A549 (cell line): ENCODE measurements around the gene PHEX. TPM values are rescaled to one million over a fixed set of nuclear protein-coding genes. Genes with fewer than 3 reads are reported as not detected.

ENCODE experiments used
- ATAC-seq, 2 experiments: fragments of 200-7000 bp in 1 of 2; fragments of >200 bp in 1 of 2; cut with Nextera tagmentation in 1 of 2; cut with Tn5 transposase in 1 of 2; 3 replicates each; pipeline versions ENCODE4 v1.8.0 to v1.9.1; 2018 to 2020; ENCODE audit warnings: mild to moderate bottlenecking in 1 of 2, moderate library complexity in 1 of 2
- CTCF ChIA-PET: fragments of 300-600 bp; sonication (Branson Sonifier 250); formaldehyde crosslinking; extraction: SDS; loops from one replicate; lab custom pipeline; 2021; ENCODE audit warnings: antibody characterized with exemption, inconsistent platforms; lab: Yijun Ruan, JAX
- POLR2A ChIA-PET: fragments of 350-600 bp; formaldehyde crosslinking; extraction: SDS; loops from one replicate; lab custom pipeline; 2021; ENCODE audit warnings: antibody characterized with exemption, inconsistent platforms; lab: Yijun Ruan, JAX
- DNase-seq, 2 experiments: peaks; one replicate each; pipeline versions ENCODE4 v3.0.0 to v3.0.0-alpha.2; 2011 to 2016; ENCODE audit warnings: low read depth in 1 of 2, low spot score in 1 of 2
- FAIRE-seq: peaks from 2 replicates; lab custom pipeline; 2011; peaks lifted over from hg19 to GRCh38; lab: Jason Lieb, UNC
- H3K27ac ChIP-seq, 2 experiments: fragments of >200 bp; sonication (Bioruptor Twin); formaldehyde crosslinking; 3 replicates each; pipeline ENCODE4 v1.5.1; 2016 to 2017
- H3K4me1 ChIP-seq: fragments of >200 bp; sonication (Bioruptor Twin); formaldehyde crosslinking; 3 replicates; pipeline ENCODE4 v1.6.1; 2016
- H3K4me2 ChIP-seq: fragments of >200 bp; sonication (Bioruptor Twin); formaldehyde crosslinking; 3 replicates; pipeline ENCODE4 v1.6.1; 2016
- H3K4me3 ChIP-seq: fragments of >200 bp; sonication (Bioruptor Twin); formaldehyde crosslinking; 3 replicates; pipeline ENCODE4 v1.5.1; 2016
- H3K9me3 ChIP-seq: fragments of >200 bp; sonication (Bioruptor Twin); formaldehyde crosslinking; 3 replicates; pipeline ENCODE4 v1.6.1; 2016
- BHLHE40 ChIP-seq: IDR thresholded peaks from 2 replicates; pipeline ENCODE4 v1.6.1; 2012; ENCODE audit warnings: low read depth, low read length, inconsistent platforms
- CBX8 ChIP-seq: fragments of 200-600 bp; sonication (generic); IDR thresholded peaks from 2 replicates; pipeline ENCODE4 v1.6.1; 2016
- CHD2 ChIP-seq: fragments of 150-350 bp; IDR thresholded peaks from 2 replicates; pipeline ENCODE4 v1.6.1; 2014; ENCODE audit warnings: low read length; ENCODE audit not compliant: partially characterized antibody
- CHD4 ChIP-seq: fragments of 200-600 bp; sonication (generic); IDR thresholded peaks from 2 replicates; pipeline ENCODE4 v1.6.1; 2016; ENCODE audit warnings: antibody characterized with exemption, mild to moderate bottlenecking, borderline replicate concordance
- E2F6 ChIP-seq: IDR thresholded peaks from 2 replicates; pipeline ENCODE4 v1.6.1; 2012; ENCODE audit warnings: low read depth, borderline replicate concordance
- EHF ChIP-seq: fragments of 250-450 bp; sonication (Bioruptor Pico); IDR thresholded peaks from 2 replicates; pipeline ENCODE4 v1.5.0; 2020; ENCODE audit warnings: mild to moderate bottlenecking
- EHMT2 ChIP-seq: fragments of 200-600 bp; sonication (generic); IDR thresholded peaks from 2 replicates; pipeline ENCODE4 v1.6.1; 2016; ENCODE audit warnings: antibody characterized with exemption, low read depth, mild to moderate bottlenecking, moderate library complexity
- ESRRA ChIP-seq: fragments of 150-350 bp; IDR thresholded peaks from 2 replicates; pipeline ENCODE4 v1.6.1; 2014; ENCODE audit warnings: mild to moderate bottlenecking, low read length, borderline replicate concordance
- FOSL2 ChIP-seq, 2 experiments: fragments of 450-650 bp in 1 of 2; fragments of >200 bp in 1 of 2; sonication (Bioruptor Twin) in 1 of 2; formaldehyde crosslinking; IDR thresholded peaks; 2 replicates each; pipeline versions ENCODE4 v1.5.0 to v1.6.1; 2016 to 2020; ENCODE audit warnings: mild to moderate bottlenecking in 1 of 2, moderate library complexity in 1 of 2
- FOXS1 ChIP-seq: fragments of 250-450 bp; sonication (Bioruptor Pico); IDR thresholded peaks from 2 replicates; pipeline ENCODE4 v1.5.0; 2020; ENCODE audit warnings: mild to moderate bottlenecking, moderate library complexity
- GATA3 ChIP-seq: IDR thresholded peaks from 2 replicates; pipeline ENCODE4 v1.6.1; 2012; ENCODE audit warnings: borderline replicate concordance
- HDAC2 ChIP-seq: fragments of 200-600 bp; sonication (generic); IDR thresholded peaks from 2 replicates; pipeline ENCODE4 v1.6.1; 2016
- HOXA7 ChIP-seq: fragments of 250-450 bp; sonication (Bioruptor Pico); IDR thresholded peaks from 2 replicates; pipeline ENCODE4 v1.5.0; 2020; ENCODE audit warnings: mild to moderate bottlenecking, moderate library complexity
- HOXB13 ChIP-seq: fragments of 250-450 bp; sonication (Bioruptor Pico); IDR thresholded peaks from 2 replicates; pipeline ENCODE4 v1.5.0; 2020; ENCODE audit warnings: low read depth, mild to moderate bottlenecking, moderate library complexity
- HOXB5 ChIP-seq: fragments of 250-450 bp; sonication (Bioruptor Pico); IDR thresholded peaks from 2 replicates; pipeline ENCODE4 v1.5.0; 2020; ENCODE audit warnings: mild to moderate bottlenecking, moderate library complexity
- JUN ChIP-seq, 2 experiments: fragments of >200 bp; sonication (Bioruptor Twin); formaldehyde crosslinking; IDR thresholded peaks; 2 replicates in 1 of 2; 3 replicates in 1 of 2; pipeline ENCODE4 v1.6.1; 2016 to 2017
- KDM5A ChIP-seq: fragments of 200-600 bp; sonication (generic); IDR thresholded peaks from 2 replicates; pipeline ENCODE4 v1.6.1; 2016; ENCODE audit warnings: antibody characterized with exemption, mild to moderate bottlenecking
- MAFK ChIP-seq: fragments of 450-650 bp; IDR thresholded peaks from 2 replicates; pipeline ENCODE4 v1.6.1; 2014; ENCODE audit not compliant: partially characterized antibody
- NPAS2 ChIP-seq: fragments of 250-450 bp; sonication (Bioruptor Pico); IDR thresholded peaks from 2 replicates; pipeline ENCODE4 v1.8.0; 2022; ENCODE audit warnings: mild to moderate bottlenecking, moderate library complexity, borderline replicate concordance
- NR3C1 ChIP-seq: fragments of >200 bp; sonication (Bioruptor Twin); formaldehyde crosslinking; IDR thresholded peaks from 3 replicates; pipeline ENCODE4 v1.6.1; 2017
- PBX3 ChIP-seq: IDR thresholded peaks from 2 replicates; pipeline ENCODE4 v1.6.1; 2012
- POLR2A ChIP-seq: IDR thresholded peaks from 2 replicates; pipeline ENCODE4 v1.6.1; 2012; ENCODE audit warnings: mild to moderate bottlenecking, low read length
- POLR2AphosphoS2 ChIP-seq: conservative IDR thresholded peaks from 2 replicates; pipeline ENCODE4 v1.6.1; 2012; ENCODE audit warnings: low read length, improper control_type of control experiment, inconsistent platforms
- RARB ChIP-seq: fragments of 250-450 bp; sonication (Bioruptor Pico); IDR thresholded peaks from 2 replicates; pipeline ENCODE4 v1.8.0; 2021; ENCODE audit warnings: mild to moderate bottlenecking, moderate library complexity
- RCOR1 ChIP-seq: fragments of 150-350 bp; IDR thresholded peaks from 2 replicates; pipeline ENCODE4 v1.6.1; 2014; ENCODE audit warnings: antibody characterized with exemption, low read length, low read depth
- RFX5 ChIP-seq: fragments of 450-650 bp; IDR thresholded peaks from 2 replicates; pipeline ENCODE4 v1.7.1; 2014; ENCODE audit warnings: antibody characterized with exemption, mild to moderate bottlenecking, moderate library complexity
- RNF2 ChIP-seq: fragments of 200-600 bp; sonication (generic); IDR thresholded peaks from 2 replicates; pipeline ENCODE4 v1.6.1; 2016; ENCODE audit warnings: low read depth, mild to moderate bottlenecking, antibody characterized with exemption, moderate library complexity, borderline replicate concordance
- SREBF2 ChIP-seq: fragments of 450-650 bp; IDR thresholded peaks from 2 replicates; pipeline ENCODE4 v1.6.1; 2014; ENCODE audit warnings: mild to moderate bottlenecking, moderate library complexity
- TFCP2L1 ChIP-seq: fragments of 250-450 bp; sonication (Bioruptor Pico); IDR thresholded peaks from 2 replicates; pipeline ENCODE4 v1.5.0; 2021; ENCODE audit warnings: mild to moderate bottlenecking
- TP53 ChIP-seq: fragments of 250-450 bp; sonication (Bioruptor Pico); IDR thresholded peaks from 2 replicates; pipeline ENCODE4 v1.5.0; 2021; ENCODE audit warnings: mild to moderate bottlenecking, moderate library complexity
- USF2 ChIP-seq: fragments of 450-650 bp; IDR thresholded peaks from 2 replicates; pipeline ENCODE4 v1.6.1; 2014; ENCODE audit warnings: antibody characterized with exemption
- ZC3H11A ChIP-seq: fragments of 450-650 bp; IDR thresholded peaks from 2 replicates; pipeline ENCODE4 v1.6.1; 2014; ENCODE audit warnings: antibody characterized with exemption, mild to moderate bottlenecking
- ZFP36 ChIP-seq: fragments of 450-650 bp; IDR thresholded peaks from 2 replicates; pipeline ENCODE4 v1.6.1; 2014; ENCODE audit warnings: borderline replicate concordance; ENCODE audit not compliant: partially characterized antibody
- ZNF302 ChIP-seq: fragments of 250-450 bp; sonication (Bioruptor Pico); IDR thresholded peaks from 2 replicates; pipeline ENCODE4 v1.9.0; 2021; ENCODE audit warnings: inconsistent platforms, mild to moderate bottlenecking, moderate library complexity
- whole genome bisulfite sequencing: methylation state at CpG from one replicate; pipeline ENCODE4 v1.1.6; 2017; ENCODE audit errors: missing lambda C conversion rate; 5-methylcytosine and 5-hydroxymethylcytosine counted together
- polyA plus RNA-seq, 4 experiments: library from polyadenylated mRNA; depleted of rRNA in 3 of 4; stranded (reverse); fragments of >200 nt; fragmentation: RNase III in 1 of 4; extraction: RNeasy Plus Mini Kit Qiagen cat#74134 plus additional on column Dnase treatment in 1 of 4; gene quantifications; 2 replicates in 3 of 4; 3 replicates in 1 of 4; pipeline ENCODE4 v1.2.3, GENCODE V29; 2011 to 2017

Gene PHEX
- polyA plus RNA-seq, 2 of the 4 experiments (the other 2 are of a cell fraction): 0.28 to 0.98 TPM

GRCh38 chrX:22026731-22027130 is 5.4 kb upstream of the PHEX start:
- H3K4me1 ChIP-seq: no peaks in the 10 kb centered on the region
- CTCF ChIA-PET: no interaction called here
- DNase-seq (no peak), ATAC-seq (no peak), FAIRE-seq (no peak)
- WGBS: 91% methylated on average over 4 of the region's 4 CpGs
- POLR2A ChIA-PET: no interaction called here
- no peak overlapping the region for H3K27ac ChIP-seq
- no peak overlapping the region for H3K4me3 ChIP-seq
- no peak overlapping the region for H3K4me2 ChIP-seq
- no peaks in the 10 kb centered on the region for H3K9me3 ChIP-seq
- TF ChIP-seq POLR2A (no peak), EHMT2 (no peak), RFX5 (no peak), HOXB5 (CRISPR knock-in tag) (no peak), RNF2 (no peak), CHD4 (no peak), RARB (no peak), ESRRA (no peak)

GRCh38 chrX:22032506-22032905 is 381 bp downstream of the PHEX start:
- H3K9me3 ChIP-seq: no peaks in the 10 kb centered on the region
- H3K4me1 ChIP-seq: no peaks in the 10 kb centered on the region
- no peak for TF ChIP-seq NR3C1
- no peak for TF ChIP-seq CHD4
- TF ChIP-seq GATA3: no peak
- TF ChIP-seq KDM5A: no peak
- TF ChIP-seq EHF: no peak
- TF ChIP-seq CBX8: no peak
- TF ChIP-seq ZNF302 (CRISPR knock-in tag): no peak
- no peak for TF ChIP-seq FOSL2 (IDR thresholded peaks at IDR 0.05)
- no peak for TF ChIP-seq FOSL2 (CRISPR knock-in tag; IDR thresholded peaks at IDR 0.05)
- TF ChIP-seq HOXB13 (CRISPR knock-in tag): no peak
- TF ChIP-seq FOXS1: no peak
- TF ChIP-seq E2F6: no peak
- TF ChIP-seq NPAS2 (CRISPR knock-in tag): no peak
- TF ChIP-seq TP53: no peak
- TF ChIP-seq RCOR1: no peak
- TF ChIP-seq HDAC2: no peak
- no peak for TF ChIP-seq CHD2
- TF ChIP-seq SREBF2: no peak
- TF ChIP-seq BHLHE40: no peak
- FAIRE-seq (no peak), DNase-seq (no peak), ATAC-seq (no peak)
- no peak overlapping the region for H3K27ac ChIP-seq
- 80% methylated on average over 6 of the region's 6 CpGs for WGBS
- ChIA-PET POLR2A (no interaction called here), CTCF (no interaction called here)
- no peak overlapping the region for H3K4me2 ChIP-seq
- no peak overlapping the region for H3K4me3 ChIP-seq

- no peak overlapping the region for H3K4me2 ChIP-seq
- H3K9me3 ChIP-seq: no peaks in the 10 kb centered on the region
- H3K4me1 ChIP-seq: no peaks in the 10 kb centered on the region
- FAIRE-seq (no peak), ATAC-seq (no peak), DNase-seq (no peak)
- H3K27ac ChIP-seq: no peak overlapping the region
- H3K4me3 ChIP-seq: no peak overlapping the region
- ChIA-PET CTCF (no interaction called here), POLR2A (no interaction called here)
- TF ChIP-seq ESRRA (no peak), ZC3H11A (no peak), CBX8 (no peak), POLR2AphosphoS2 (no peak), CHD2 (no peak), TP53 (no peak), PBX3 (no peak), KDM5A (no peak), ZFP36 (no peak), TFCP2L1 (CRISPR knock-in tag) (no peak), ZNF302 (CRISPR knock-in tag) (no peak), USF2 (no peak), JUN (IDR thresholded peaks at IDR 0.05) (no peak), HOXA7 (CRISPR knock-in tag) (no peak), NR3C1 (no peak), MAFK (no peak)
- WGBS: 51% methylated on average over 5 of the region's 5 CpGs
Observed at GRCh38 chrX:22033818-22034217, 1.7 kb downstream of the PHEX start.
